HepG2 (cell line): Measurements from ENCODE around the gene CCDC7. TPM values are rescaled to one million over a fixed set of nuclear protein-coding genes. Genes with fewer than 3 reads are reported as not detected.

Experiments used
- AGO2 ChIP-seq: fragments of 200-400 bp; formaldehyde crosslinking; optimal IDR thresholded peaks from 2 replicates; pipeline ENCODE3; 2017; ENCODE audit warnings: mild to moderate bottlenecking, low read depth, low read length, moderate library complexity
- ARHGAP35 ChIP-seq: sonication (generic); formaldehyde crosslinking; IDR thresholded peaks from 2 replicates; pipeline ENCODE4 v1.9.0; 2022; ENCODE audit warnings: mild to moderate bottlenecking, inconsistent platforms, moderate library complexity, missing genetic modification reagents, borderline replicate concordance
- ARID2 ChIP-seq: sonication (generic); formaldehyde crosslinking; IDR thresholded peaks from 2 replicates; pipeline ENCODE4 v1.8.1; 2022; ENCODE audit warnings: mild to moderate bottlenecking, missing genetic modification reagents, borderline replicate concordance
- ARNT2 ChIP-seq: sonication (generic); formaldehyde crosslinking; IDR thresholded peaks from 2 replicates; pipeline ENCODE4 v1.8.0; 2022; ENCODE audit warnings: mild to moderate bottlenecking, low read depth, missing genetic modification reagents, moderate library complexity
- ASH2L ChIP-seq: fragments of 300-600, 200-600 bp; sonication (generic); IDR thresholded peaks from 2 replicates; pipeline ENCODE4 v1.7.0; 2017; ENCODE audit warnings: low read depth, mild to moderate bottlenecking, moderate library complexity, mixed read lengths, low read length; ENCODE audit not compliant: insufficient read length
- KLF6 ChIP-seq: IDR thresholded peaks from 2 replicates; pipeline ENCODE4 v1.8.0; 2016; ENCODE audit warnings: missing biosample characterization, missing genetic modification reagents
- MATR3 ChIP-seq: sonication (generic); formaldehyde crosslinking; IDR thresholded peaks from 2 replicates; pipeline ENCODE4 v1.4.0; 2020; ENCODE audit warnings: missing genetic modification reagents
- MXD4 ChIP-seq: IDR thresholded peaks from 2 replicates; pipeline ENCODE4 v1.6.1; 2016; ENCODE audit warnings: mild to moderate bottlenecking, missing biosample characterization, missing genetic modification reagents
- NFYB ChIP-seq: sonication (generic); formaldehyde crosslinking; IDR thresholded peaks from 2 replicates; pipeline ENCODE4 v1.4.0; 2020; ENCODE audit warnings: missing genetic modification reagents
- NRL ChIP-seq: sonication (generic); formaldehyde crosslinking; IDR thresholded peaks from 2 replicates; pipeline ENCODE4 v1.5.0; 2020; ENCODE audit warnings: missing genetic modification reagents, mild to moderate bottlenecking, moderate library complexity, borderline replicate concordance
- PLRG1 ChIP-seq: fragments of 450-650 bp; conservative IDR thresholded peaks from 2 replicates; pipeline ENCODE4 v1.6.1; 2016
- SP2 ChIP-seq: sonication (generic); formaldehyde crosslinking; IDR thresholded peaks from 2 replicates; pipeline ENCODE4 v1.5.1; 2020; ENCODE audit warnings: mild to moderate bottlenecking, missing genetic modification reagents
- ZBED4 ChIP-seq: sonication (generic); formaldehyde crosslinking; IDR thresholded peaks from 2 replicates; pipeline ENCODE4 v1.4.0; 2020; ENCODE audit warnings: missing genetic modification reagents, borderline replicate concordance
- ZNF33A ChIP-seq: sonication (generic); formaldehyde crosslinking; IDR thresholded peaks from 2 replicates; pipeline ENCODE4 v1.5.1; 2020; ENCODE audit warnings: missing genetic modification reagents, mild to moderate bottlenecking, moderate library complexity, borderline replicate concordance
- ZNF615 ChIP-seq: sonication (generic); formaldehyde crosslinking; IDR thresholded peaks from 2 replicates; pipeline ENCODE4 v1.5.0; 2020; ENCODE audit warnings: mild to moderate bottlenecking, missing genetic modification reagents, borderline replicate concordance
- ZNF747 ChIP-seq: sonication (generic); formaldehyde crosslinking; IDR thresholded peaks from 2 replicates; pipeline ENCODE4 v1.8.1; 2023; ENCODE audit warnings: missing genetic modification reagents, mild to moderate bottlenecking, borderline replicate concordance
- ZNF790 ChIP-seq: sonication (generic); formaldehyde crosslinking; IDR thresholded peaks from 2 replicates; pipeline ENCODE4 v1.8.0; 2022; ENCODE audit warnings: missing genetic modification reagents, mild to moderate bottlenecking, borderline replicate concordance
- polyA plus RNA-seq, 8 experiments: library from polyadenylated mRNA; depleted of rRNA in 3 of 8; stranded (reverse) in 7 of 8; unstranded in 1 of 8; fragments of >200 nt; fragmentation: Illumina TruSeq in 4 of 8; extraction: Trizol in 4 of 8; gene quantifications; 2 replicates each; pipeline versions ENCODE4 v1.2.1 to v1.2.3, GENCODE V29; 2011 to 2016; ENCODE audit warnings: low read depth in 4 of 8, missing spikeins in 1 of 8, mixed read lengths in 1 of 8; ENCODE audit not compliant: insufficient read depth in 1 of 8
- total RNA-seq, 5 experiments: library from RNA; depleted of rRNA; stranded (reverse); fragments of >200 nt; fragmentation: Illumina TruSeq; extraction: Trizol; gene quantifications; 2 replicates each; pipeline ENCODE4 v1.2.3, GENCODE V29; 2016; ENCODE audit warnings: low read depth in 1 of 5
- TF ChIP-seq, protein P1 (sequence below): sonication (generic); formaldehyde crosslinking; IDR thresholded peaks from 2 replicates; pipeline ENCODE4 v1.8.0; 2022; ENCODE audit warnings: low read depth, missing genetic modification reagents

CCDC7 gene
- total and polyA plus RNA-seq, 2 of the 13 experiments (the other 11 are each of a cell fraction or from before 2014, with no cell fraction given) = 0.40 to 1.8 TPM

DNA sequence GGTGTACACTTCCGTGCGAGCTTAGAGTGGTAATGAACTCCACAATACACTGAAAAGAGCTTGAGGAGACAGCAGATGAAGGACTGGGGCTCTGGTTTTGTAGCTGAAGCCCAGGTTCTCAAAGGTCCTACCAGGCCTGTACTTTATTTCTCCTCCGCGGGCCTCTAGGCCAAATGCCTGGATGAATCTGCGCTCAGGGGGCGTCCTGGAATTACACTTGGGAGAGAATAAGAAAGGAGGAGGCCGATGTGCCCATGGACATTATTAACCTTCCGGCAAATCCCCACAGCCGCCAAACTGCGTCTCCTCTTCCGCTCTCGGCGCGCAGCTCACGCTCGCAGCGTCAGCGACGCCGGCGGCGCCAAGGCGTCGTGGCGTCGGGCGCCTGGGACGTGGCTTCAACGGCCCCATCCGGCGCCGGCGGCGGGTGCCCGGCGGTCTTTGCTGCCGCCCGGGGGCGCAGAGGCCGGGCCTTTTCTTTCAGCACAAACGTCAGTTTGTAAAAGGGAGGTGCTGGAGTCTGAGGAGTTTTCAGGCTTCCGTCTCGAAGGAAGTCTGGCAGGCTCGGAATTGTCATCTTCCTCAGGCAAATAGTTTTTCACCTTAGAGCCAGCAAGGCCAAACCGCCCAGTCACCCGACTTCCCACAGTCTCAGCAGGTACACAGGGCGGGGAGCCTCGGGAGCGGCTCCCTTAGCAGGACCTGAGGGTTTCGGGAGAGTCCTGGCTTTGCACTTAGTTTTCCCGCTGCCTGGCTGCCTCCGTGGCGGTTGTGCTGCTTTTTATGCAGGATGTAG, at the start of gene CCDC7 (continued):
- TF ChIP-seq, protein P1, sequence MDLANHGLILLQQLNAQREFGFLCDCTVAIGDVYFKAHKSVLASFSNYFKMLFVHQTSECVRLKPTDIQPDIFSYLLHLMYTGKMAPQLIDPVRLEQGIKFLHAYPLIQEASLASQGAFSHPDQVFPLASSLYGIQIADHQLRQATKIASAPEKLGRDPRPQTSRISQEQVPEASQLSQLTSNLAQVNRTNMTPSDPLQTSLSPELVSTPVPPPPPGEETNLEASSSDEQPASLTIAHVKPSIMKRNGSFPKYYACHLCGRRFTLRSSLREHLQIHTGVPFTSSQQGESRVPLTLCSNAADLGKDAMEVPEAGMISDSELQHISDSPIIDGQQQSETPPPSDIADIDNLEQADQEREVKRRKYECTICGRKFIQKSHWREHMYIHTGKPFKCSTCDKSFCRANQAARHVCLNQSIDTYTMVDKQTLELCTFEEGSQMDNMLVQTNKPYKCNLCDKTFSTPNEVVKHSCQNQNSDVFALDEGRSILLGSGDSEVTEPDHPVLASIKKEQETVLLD (CRISPR knock-in tag) = 0 out of 2 replicates have a peak, but pooled peaks have one; percentile 28
- TF ChIP-seq ASH2L (peak; percentile 86), KLF6 (CRISPR knock-in tag) (peak; percentile 82; the same call in 1 of the 2 replicates), ARNT2 (CRISPR knock-in tag) (0 out of 2 replicates have a peak, but pooled peaks have one; percentile 20), MATR3 (CRISPR knock-in tag) (no peak), ZNF615 (CRISPR knock-in tag) (no peak), NRL (CRISPR knock-in tag) (peak; percentile 67; the same call in 1 of the 2 replicates), ARID2 (CRISPR knock-in tag) (peak; percentile 59; the same call in 1 of the 2 replicates), ARHGAP35 (CRISPR knock-in tag) (peak; percentile 50; the same call in 1 of the 2 replicates), NFYB (CRISPR knock-in tag) (no peak), AGO2 (no peak), ZNF790 (CRISPR knock-in tag) (0 out of 2 replicates have a peak, but pooled peaks have one; percentile 38), ZNF747 (CRISPR knock-in tag) (0 out of 2 replicates have a peak, but pooled peaks have one; percentile 13), ZNF33A (CRISPR knock-in tag) (no peak), ZBED4 (peak; percentile 35; the same call in 1 of the 2 replicates), SP2 (no peak), PLRG1 (no peak), MXD4 (CRISPR knock-in tag) (peak; percentile 81)
